GM19467 (cell line): Measurements from ENCODE around the gene GTF2H1.
"Not testable (repeated sequence)": the region's sequence is repeated elsewhere in the genome, so short reads cannot be mapped to it uniquely, and the experiment has no call there.

Experiments
- ATAC-seq: cut with Tn5 transposase; IDR thresholded peaks from one replicate; pipeline ENCODE4 v1.9.1; 2021; ENCODE audit warnings: mild to moderate bottlenecking, moderate library complexity; ENCODE audit not compliant: unreplicated experiment

The GTF2H1 gene

DNA sequence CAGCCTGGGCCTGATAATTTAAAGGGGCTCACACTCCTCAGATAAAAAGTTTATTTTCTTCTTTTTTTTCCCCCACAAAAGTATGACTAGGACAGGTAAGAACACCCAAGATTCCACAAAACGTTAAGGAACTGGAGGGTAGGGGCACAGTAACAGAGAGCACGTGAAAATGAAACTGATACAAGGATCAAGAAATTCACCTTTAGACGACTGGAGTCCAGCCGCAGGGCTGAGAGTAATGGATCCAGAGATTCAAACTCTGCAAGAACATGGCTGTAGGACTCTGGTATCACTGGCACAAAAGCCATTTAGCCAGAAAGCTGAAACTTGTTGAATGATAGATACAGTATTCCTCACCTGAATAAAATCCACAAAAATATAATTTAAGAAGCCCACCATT is 4.8 kb upstream of the GTF2H1 start:
- no peak for ATAC-seq

DNA sequence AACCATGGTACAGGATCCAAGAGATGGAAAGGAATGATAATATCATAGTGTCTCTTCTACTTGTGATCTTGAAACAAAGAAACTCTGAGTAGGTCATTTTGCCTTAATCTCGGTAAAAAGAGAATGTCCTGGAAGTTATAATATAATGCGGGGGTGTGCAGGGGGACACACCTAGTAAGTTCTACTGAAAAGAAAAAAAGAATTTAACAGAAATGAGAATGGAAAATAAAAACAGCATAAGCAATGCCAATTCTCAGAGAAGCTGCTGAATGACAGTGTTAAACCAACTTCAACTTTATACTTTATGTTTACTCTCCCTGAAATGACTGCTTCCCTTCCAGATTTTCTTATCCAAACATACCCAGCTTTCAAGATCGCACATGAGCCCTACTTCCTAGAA is 2.5 kb upstream of the GTF2H1 start:
- no peak for ATAC-seq

DNA sequence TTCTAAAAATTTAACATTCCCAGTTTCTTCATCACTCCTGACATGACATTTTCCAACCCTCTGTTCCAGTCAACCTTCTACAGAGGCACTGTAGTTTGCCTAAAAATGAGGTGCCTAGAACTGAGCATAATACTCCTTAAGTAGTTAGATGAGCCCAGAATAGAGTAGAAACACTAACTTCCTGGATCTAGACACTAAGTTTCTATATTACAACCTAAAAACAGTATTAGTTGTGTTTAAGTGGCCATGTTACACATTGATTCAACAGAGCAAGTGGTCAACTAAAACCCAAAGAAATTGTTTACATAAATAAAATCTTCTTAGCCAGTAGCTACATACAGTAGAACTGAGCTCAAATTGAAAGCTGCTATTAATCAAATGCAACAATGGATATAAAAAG is 1.8 kb upstream of the GTF2H1 start:
- ATAC-seq, result no peak

DNA sequence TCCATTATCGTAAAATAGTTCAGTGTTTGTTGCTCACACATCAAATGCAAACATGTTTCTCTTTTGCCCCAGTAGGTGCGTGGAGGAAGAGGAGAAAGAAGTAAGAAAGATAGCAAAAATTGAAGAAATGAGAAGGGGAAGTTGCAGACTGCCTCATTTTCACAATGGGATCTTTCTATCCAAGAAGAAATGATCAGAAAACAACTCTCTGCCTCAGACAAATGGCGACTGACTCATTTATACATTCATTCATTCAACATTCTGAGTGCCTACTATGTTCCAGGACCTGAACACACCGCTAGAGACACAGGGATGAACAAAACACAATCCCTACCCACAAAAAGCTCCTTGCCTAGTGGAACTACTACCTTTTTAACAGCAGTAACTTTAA is 794 bp upstream of the GTF2H1 start:
- no peak for ATAC-seq

DNA sequence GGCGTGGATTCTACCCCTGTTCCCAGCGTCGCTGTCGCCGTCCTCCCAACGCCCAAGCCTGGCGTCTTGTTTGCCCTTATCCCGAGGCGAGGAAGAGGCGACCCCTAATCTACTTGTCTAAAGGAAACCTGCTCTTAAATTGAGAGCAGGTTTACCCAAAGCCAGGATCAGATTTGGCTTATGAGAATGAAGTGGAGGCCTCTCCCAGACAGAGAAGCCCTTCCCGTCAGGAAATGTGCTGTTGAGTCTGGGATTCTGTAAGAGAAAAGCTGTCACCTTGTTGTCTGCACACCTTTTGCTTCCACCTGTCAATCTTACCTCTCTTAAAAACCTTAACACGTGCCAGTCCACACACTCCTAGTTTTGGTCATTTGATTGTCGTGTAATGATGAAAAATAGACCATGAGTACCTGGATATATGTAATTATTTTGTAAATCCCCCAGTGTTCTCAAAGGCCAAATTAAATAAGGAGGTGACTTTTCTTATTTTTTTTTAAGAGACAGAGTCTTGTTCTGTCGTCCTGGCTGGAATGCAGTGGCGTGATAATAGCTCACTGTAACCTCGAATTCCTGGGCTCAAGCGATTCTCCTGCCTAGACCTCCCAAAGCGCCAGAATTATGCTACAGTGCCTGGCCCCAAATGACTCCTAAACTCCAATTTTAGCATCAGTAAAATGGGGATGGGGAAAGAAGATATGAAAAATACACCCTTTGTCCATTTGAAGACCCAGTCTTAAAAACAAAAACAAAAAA is 627 bp downstream of the GTF2H1 start:
- ATAC-seq, result no peak

DNA sequence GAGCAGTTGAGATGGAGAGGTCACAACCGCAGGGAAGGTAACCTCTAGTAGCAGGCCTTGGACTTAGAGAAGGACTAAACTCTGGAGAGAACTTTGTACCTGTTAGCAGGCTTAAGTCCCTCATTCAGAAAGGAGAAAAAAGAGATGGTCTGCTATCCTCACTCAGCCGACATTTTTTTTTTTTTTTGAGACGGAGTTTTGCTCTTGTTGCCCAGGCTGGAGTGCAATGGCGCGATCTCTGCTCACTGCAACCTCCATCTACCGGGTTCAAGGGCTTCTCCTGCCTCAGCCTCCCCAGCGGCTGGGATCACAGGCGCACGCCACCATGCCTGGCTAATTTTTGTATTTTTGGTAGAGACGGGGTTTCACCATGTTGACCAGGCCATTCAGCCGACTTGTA is 1.5 kb downstream of the GTF2H1 start:
- ATAC-seq, result not testable (repeated sequence)

DNA sequence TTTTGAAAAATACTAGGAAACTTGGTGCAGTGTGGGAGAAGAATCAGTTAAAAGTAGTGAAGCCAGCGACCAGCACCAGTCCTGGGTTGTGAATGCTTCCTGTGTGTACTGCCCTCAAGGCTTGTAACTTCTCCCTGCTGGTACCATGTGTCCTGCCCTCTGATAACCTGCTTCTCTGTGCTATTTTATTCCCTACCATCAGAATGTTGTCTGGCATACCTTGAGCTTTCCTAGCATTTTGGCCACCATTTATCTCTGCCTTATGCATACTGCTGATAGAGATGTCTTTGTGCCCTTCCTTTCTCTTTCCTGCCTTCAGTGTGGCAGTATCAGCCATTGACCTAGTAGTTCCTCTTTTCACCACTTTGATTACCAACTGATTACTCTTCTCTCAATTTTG is 2.0 kb downstream of the GTF2H1 start:
- no peak for ATAC-seq

DNA sequence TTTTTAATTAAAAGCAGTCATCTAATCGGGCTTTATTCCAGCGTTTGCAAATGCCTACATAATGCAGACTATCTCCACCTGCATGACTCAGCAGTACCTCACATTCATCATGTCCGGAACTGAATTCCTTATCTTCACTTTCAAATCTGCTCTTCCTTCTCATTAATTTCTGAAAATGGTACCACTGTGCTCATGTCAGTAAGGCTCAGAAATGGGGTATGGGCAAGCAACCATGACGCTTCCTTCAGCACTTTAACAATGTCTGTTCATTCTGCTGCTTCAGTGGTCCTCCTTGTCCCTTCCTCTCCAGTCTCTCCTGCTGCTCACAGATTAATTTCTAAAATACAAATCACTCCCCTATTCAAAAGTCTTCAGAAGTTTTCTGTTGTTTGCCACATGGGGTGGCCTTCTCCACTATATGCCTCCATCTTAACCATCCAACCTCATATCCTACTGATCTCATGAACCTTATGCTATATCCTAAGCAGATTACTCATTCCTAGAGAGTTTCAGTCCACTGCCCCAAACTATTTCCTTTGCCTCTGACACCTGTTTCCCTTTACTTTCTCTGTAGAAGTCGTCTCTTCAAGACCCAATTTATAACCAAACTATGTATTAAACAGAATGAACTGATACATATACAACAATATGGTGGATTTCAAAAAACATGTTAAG is 7.0 kb downstream of the GTF2H1 start:
- peak; percentile 51 for ATAC-seq

DNA sequence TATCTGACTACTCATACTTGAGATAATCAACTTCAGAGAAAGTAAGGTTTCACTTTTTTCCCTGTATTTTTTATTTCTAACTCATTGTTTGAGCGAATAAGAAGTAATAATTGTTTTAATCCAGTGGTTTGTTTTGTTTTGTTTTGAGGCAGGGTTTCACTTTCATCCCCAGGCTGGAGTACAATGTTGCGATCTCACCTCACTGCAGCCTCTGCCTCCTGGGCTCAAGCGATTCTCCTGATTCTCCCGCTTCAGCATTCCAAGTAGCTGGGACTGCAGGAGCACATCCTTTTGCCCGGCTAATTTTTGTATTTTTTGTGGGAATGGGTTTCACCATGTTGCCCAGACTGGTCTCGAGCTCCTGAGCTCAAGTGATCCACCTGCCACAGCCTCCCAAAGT is 8.6 kb downstream of the GTF2H1 start:
- ATAC-seq, result no peak

DNA sequence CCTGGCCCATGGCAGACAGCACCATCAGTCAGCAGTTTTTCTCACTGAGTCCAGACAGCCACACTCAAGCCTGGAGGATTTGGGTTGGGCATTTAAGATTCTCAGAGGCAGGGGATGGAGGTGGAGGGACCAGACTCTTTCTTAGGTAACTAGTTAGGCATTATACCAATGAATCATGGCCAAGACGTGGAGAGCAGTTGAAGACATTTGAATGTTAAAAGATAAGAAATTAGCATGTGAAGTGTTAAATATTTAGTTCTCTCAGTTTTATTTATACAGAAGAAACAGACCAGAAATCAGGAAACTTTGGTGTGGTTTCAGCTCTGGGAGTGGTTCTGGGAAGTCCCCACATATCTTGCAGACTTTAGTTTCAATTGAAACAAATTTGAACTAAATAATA is 9.9 kb downstream of the GTF2H1 start:
- no peak for ATAC-seq

DNA sequence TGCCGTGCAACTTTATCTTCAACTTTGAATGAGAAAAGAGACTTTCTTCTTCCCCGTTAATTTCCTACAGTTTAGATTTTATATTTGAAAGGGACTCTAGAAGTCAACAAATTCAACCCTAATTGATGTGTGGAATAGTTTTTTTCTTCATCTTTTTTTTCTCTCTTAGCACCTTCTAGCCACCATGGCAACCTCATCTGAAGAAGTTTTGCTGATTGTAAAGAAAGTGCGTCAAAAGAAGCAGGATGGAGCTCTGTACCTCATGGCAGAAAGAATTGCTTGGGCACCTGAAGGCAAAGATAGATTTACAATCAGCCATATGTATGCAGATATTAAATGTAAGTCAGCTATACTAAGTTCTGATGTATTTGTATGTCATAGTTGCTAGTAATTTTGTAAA is 10.5 kb downstream of the GTF2H1 start:
- no peak for ATAC-seq

DNA sequence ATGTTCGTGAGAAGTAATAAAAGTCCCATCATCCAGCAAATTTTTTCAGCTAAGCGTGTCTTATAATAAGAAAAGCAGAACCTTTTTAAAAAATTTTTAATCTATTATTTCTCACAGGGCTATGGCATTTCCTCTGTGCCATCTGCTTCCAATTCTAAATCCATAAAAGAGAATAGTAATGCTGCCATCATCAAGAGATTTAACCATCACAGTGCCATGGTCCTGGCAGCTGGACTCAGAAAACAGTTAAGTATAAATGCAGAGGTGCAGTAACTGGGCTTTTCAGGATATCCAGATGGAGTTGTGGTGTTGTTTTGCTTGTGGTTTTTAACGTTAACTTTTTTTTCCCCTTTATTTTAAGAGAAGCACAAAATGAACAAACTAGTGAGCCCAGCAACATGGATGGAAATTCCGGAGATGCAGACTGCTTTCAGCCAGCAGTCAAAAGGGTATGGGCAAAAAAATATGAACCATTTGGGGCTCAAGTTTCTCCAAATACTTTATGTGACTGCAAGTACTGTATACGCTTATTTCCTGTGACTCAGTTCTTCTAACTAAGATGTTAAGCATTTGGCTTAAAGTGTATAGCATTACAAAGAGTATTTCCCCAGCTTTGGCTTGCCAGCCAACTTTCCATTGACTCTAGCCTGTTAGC is 25.2 kb downstream of the GTF2H1 start:
- ATAC-seq, result no peak

DNA sequence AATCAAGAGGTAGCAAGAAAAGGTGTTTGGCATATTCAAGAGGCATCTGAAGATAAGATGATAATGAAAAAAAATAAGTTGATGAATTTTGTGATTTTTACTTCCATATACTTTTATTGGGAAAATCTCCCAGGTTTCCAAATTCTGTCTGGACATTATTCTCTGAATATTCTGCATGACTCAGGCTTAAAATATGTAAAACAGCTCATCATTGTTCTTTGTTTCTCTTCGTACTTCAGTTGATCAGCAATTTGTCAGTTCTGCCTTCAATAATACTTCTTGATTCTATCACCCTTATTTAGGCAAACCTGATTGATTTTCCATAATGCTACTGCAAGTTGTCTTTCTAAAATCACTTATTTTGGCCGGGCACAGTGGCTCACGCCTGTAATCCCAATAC is 30.2 kb downstream of the GTF2H1 start:
- ATAC-seq, result no peak

DNA sequence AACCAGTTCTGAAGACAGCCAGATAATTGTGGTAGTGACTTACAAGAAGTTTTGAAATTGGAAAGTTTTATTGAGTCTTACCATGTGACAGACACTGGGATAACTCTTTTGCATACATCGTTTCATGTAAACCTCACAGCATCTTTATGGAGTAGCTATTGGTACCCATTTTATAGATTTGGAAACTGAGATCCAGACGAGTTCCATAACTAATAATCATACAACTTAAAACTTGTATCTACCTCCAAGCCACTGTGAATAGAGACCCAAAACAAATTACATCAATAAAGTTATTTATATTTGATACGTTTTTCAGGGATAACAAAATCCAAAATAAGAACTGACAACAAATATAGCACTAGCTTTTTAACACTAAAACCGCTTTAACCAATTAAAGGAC is 36.3 kb downstream of the GTF2H1 start:
- no peak for ATAC-seq

DNA sequence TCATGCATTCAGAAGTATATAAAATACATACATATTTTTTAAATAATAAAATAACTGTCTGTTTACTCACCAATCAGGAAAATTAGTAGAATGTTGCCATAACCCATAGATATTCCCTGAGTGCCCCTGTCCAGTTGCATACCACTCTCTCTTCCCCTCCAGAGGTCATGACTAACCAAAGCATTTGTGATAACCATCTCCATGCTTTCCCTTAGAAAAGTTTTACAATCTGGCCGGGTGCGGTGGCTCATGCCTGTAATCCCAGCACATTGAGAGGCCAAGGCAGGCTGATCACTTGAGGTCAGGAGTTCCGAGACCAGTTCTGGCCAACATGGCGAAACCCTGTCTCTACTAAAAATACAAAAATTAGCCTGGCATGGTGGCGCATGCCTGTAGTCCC is 38.8 kb downstream of the GTF2H1 start:
- ATAC-seq, result no peak

DNA sequence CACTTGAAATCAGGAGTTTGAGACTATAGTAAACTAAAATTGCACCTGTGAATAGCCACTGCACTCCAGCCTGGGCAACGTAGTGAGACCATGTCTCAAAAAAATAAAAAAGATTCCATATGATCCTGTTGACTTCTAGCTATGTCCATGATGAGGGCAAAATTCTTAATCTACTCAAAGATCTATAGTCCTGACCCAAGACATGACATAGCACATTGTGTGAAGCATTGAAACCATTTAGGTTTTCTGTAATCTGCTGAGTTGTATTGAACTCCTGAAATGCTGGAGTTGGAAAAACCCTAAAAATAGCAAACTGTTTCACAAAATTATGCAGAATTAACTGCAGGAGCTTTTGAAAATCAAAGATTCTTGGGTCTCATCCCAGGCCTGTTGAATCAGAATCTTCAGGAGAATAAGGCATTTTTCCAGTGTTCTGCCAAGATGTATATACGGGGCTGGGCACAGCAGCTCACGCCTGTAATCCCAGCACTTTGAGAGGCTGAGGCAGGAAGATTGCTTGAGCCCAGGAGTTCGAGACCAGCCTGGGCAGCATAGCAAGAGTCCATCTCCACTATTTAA is 42.2 kb downstream of the GTF2H1 start:
- no peak for ATAC-seq

DNA sequence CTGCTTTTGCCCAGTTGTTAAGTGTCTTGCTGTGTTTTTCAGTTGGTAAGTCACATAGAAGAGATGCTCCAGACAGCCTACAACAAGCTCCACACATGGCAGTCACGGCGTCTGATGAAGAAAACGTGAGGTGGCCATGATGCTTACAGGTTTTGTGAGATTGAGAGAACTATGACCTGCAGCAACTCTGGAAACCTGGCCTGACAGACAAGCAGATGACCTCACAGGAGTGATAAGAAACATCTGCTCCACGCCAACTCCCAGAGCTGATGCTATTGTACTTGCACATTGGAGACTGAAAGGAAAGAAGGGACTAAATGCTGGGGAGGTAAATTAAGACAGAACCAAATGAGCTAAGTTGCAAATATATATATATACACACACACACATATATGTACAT is 43.4 kb downstream of the GTF2H1 start:
- ATAC-seq, result no peak

DNA sequence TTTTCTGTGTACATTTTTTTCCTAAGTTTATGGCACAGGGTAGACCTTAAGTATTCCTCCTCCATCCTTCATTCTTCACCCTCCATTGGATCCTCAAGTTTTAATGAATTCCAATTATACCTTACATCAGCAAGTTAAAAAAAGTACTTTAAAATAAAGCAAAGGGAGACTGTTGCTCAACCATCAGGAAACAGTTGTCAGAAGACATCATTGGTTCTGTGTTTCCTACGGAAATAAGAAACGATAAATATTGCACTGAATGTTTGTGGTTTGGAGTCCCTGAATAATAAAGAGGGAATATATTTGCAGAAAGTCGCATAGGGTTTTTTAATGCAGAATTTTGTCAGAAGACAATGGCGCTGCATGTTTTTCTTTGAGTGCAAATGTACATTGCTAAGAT is 43.9 kb downstream of the GTF2H1 start:
- ATAC-seq, result no peak

DNA sequence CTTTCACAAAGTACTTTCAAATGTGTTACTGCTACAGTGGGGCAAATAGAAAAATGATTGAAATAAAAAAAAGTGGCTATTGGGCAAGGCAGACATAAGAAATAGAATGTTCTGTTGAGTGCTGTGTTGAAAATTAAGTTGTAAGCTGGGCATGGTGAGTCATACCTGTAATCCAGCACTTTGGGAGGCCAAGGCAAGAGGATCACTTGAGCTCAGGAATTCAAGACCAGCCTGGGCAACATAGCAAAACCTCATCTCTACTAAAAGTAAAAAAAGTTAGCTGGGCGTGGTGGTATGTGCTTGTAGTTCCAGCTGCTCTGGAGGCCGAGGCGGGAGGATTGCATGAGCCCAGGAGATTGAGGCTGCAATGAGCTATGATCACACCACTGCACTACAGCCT is 45.1 kb downstream of the GTF2H1 start:
- ATAC-seq, result no peak

DNA sequence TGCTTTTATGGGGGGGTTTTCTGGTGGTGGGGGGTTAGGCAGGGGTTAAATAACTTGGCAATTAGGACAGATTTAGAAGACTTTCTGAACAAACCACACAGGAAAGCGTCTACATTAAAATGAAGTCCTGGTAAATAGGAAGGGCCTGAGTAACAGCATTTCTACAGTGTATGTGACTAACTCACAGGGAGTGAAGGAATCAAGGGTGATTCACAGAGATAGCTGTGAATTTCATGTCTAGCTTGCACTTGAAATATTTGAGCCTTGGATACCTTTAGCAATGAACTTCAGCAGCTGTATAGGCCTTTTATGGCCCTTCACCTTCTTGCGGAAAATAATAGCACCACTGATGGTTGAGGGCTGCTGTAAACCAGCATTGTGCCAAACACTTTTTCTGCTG is 45.9 kb downstream of the GTF2H1 start:
- ATAC-seq, result no peak

DNA sequence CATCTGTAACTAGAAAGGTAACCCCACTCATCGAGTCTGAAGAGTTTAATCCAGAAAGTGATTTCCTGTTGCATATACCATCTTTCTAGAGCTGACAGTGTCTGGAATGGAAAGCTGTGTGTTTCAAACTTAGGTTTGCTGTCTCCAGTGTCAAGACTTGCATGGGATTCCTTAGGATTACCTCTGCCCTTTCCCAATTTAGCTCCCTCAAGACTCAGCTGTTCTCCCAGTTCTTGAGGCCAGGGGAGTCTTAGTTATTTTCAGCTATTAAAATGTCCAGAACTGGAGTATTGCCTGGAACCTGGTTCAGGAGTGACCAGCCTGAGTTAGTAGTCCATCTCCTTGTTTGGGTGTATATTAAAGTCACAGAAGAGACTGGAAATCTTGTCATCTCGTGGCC is 47.0 kb downstream of the GTF2H1 start:
- ATAC-seq, result no peak

DNA sequence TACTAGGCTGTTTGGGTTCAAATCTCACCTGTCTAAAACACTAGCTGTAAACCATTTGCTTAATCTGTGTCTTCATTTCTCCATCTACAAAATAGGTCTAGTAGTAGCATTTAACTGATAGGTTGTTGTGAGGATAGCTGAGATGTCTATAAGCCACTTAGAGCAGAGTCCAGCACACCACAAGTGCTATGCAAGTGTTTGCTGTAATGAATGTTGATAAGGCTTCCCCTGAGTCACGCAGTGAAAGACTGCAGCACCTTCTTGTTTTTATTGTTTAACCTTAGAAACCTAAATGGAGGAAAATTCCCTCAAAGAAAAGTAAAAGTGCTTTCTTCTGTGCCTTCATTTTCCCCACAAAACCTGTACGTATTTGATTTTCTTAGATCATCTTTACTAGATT is 48.9 kb downstream of the GTF2H1 start:
- no peak for ATAC-seq
